Measurements from ENCODE around the gene TXNRD1.
"Not testable (repeated sequence)": the region's sequence is repeated elsewhere in the genome, so short reads cannot be mapped to it uniquely, and the experiment has no call there.

The TXNRD1 gene

DNA sequence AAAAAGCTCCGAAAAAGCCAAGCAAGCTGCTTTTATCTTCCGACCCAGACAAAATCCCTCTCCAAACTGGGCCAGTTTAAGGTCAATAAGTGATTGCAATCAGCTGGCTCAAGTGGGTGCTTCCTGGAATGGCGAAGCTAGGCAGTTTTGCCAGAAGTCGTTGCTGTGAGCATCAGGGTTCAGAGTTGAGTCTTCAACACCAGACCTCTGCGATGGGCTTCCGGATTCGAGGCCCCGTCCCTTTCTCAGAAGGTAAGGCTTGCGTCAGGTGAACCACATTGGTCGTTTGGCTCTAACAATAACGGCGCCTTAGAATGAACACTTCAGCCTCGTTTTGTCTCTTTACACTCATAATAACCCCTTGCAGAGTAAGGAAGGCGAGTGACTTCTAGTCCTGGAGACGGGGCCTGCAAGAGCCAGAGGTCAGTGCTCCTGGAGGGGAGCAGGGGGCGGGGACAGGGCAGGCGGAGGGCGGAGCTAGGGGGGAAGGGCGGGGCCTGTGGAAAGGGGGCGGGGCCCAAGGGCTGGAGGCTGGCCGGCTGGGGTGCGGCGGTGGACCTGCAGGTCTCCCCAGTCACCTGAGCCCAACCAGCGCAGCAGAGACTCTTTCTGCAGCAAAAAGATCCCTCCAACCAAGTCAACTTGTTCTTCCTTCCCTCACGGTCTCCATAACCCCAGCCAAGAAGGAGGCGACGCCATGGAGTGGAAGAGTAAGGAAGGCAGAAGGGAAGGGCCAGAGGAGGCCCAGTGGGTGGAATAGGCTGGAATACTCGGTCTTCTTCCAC is 43.6 kb upstream of the TXNRD1 start (continued):
- no peak for TF ChIP-seq ZNF629 (tag by site-specific recombination; IDR thresholded peaks at IDR 0.05)
- no peak for TF ChIP-seq ZNF133 (tag by site-specific recombination; IDR thresholded peaks at IDR 0.05)
- no peak for TF ChIP-seq ZNF114 (tag by site-specific recombination; IDR thresholded peaks at IDR 0.05)
- TF ChIP-seq, protein P1, sequence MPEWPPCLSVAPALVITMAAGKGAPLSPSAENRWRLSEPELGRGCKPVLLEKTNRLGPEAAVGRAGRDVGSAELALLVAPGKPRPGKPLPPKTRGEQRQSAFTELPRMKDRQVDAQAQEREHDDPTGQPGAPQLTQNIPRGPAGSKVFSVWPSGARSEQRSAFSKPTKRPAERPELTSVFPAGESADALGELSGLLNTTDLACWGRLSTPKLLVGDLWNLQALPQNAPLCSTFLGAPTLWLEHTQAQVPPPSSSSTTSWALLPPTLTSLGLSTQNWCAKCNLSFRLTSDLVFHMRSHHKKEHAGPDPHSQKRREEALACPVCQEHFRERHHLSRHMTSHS (tag by site-specific recombination; IDR thresholded peaks at IDR 0.05), result no peak
- no peak for TF ChIP-seq ZNF248 (tag by site-specific recombination; IDR thresholded peaks at IDR 0.05)
- no peak for TF ChIP-seq ZNF175 (tag by site-specific recombination; IDR thresholded peaks at IDR 0.05)
- TF ChIP-seq OSR2 (tag by site-specific recombination; IDR thresholded peaks at IDR 0.05), result no peak
- TF ChIP-seq ZNF16 (tag by site-specific recombination; IDR thresholded peaks at IDR 0.05; ENCODE audit: low read depth), result no peak
- TF ChIP-seq, protein P2, sequence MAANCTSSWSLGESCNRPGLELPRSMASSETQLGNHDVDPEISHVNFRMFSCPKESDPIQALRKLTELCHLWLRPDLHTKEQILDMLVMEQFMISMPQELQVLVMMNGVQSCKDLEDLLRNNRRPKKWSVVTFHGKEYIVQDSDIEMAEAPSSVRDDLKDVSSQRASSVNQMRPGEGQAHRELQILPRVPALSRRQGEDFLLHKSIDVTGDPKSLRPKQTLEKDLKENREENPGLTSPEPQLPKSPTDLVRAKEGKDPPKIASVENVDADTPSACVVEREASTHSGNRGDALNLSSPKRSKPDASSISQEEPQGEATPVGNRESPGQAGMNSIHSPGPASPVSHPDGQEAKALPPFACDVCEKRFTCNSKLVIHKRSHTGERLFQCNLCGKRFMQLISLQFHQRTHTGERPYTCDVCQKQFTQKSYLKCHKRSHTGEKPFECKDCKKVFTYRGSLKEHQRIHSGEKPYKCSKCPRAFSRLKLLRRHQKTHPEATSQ (tag by site-specific recombination; IDR thresholded peaks at IDR 0.05), result no peak

DNA sequence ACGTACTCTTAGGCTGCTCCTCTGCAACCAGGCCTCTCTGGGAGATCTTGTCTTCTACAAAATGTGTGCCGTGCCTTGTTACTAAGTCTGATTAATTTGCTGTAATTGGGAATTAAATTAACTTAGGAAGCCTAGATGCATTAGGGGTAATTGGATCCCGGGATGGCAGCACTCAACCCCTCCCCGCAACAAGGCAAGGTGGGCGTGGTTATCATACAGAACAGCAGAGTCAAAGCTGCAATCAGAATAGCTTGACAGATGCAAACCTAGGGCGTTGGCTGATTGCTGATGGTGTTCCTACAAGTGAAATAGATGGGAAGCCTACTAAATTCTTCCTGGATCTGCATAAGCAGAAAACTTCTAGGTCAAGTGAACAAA is 43.0 kb upstream of the TXNRD1 start:
- TF ChIP-seq ZNF433 (tag by site-specific recombination; IDR thresholded peaks at IDR 0.05; ENCODE audit: low read depth), result no peak
- no peak for TF ChIP-seq ZBTB7A (tag by site-specific recombination; IDR thresholded peaks at IDR 0.05; ENCODE audit: low read depth)
- TF ChIP-seq ZNF426 (tag by site-specific recombination; IDR thresholded peaks at IDR 0.05), result no peak
- no peak for TF ChIP-seq GLIS1 (tag by site-specific recombination; IDR thresholded peaks at IDR 0.05)
- TF ChIP-seq ZNF146 (tag by site-specific recombination; IDR thresholded peaks at IDR 0.05), result no peak
- POLR2A ChIA-PET, result no interaction called here
- no peak overlapping the region for H3K4me3 ChIP-seq (ENCODE audit: low read depth, low read length)
- CTCF ChIA-PET, result interaction anchor here (0.6 kb wide), 1 partner anchor 34 kb away, joined by 5 read pairs; no protein-coding TSS in a partner anchor
- 0 out of 2 replicates have a peak, but pooled peaks cover 2% of the 10 kb centered on the region for H3K4me1 ChIP-seq (ENCODE audit: control insufficient read depth, insufficient read depth, low read length)
- H3K9me3 ChIP-seq (ENCODE audit: control insufficient read depth, insufficient read depth, low read depth, low read length), result no peaks in the 10 kb centered on the region
- no peak overlapping the region for H3K27ac ChIP-seq (ENCODE audit: extremely low read depth, low read depth, low read length)
- H3K36me3 ChIP-seq (ENCODE audit: control insufficient read depth in 2 of 2, insufficient read depth in 1 of 2, low read length in 2 of 2), result no peaks in the 10 kb centered on the region

DNA sequence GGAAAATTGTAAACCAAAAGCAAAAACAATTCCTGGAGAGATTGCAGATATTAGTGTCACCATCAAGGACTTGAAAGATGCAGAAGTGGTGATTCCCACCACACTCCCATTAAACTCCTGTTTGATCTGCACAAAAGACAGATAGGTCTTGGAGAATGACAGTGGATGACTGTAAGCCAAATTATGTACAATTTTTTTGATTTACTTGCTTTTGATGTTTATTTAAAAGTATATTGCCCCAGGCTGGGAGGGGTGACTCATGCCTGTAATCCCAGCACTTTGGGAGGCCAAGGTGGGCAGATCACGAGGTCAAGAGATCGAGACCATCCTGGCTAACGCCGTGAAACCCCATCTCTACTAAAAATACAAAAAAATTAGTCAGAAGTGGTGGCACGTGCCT is 41.8 kb upstream of the TXNRD1 start:
- H3K36me3 ChIP-seq (ENCODE audit: control insufficient read depth in 2 of 2, insufficient read depth in 1 of 2, low read length in 2 of 2); H3K4me3 ChIP-seq (ENCODE audit: low read depth, low read length); H3K27ac ChIP-seq (ENCODE audit: extremely low read depth, low read depth, low read length); H3K9me3 ChIP-seq (ENCODE audit: control insufficient read depth, insufficient read depth, low read depth, low read length); H3K4me1 ChIP-seq (ENCODE audit: control insufficient read depth, insufficient read depth, low read length); POLR2A ChIA-PET: not testable (repeated sequence)
- CTCF ChIA-PET, result interaction anchor here (0.6 kb wide), 1 partner anchor 55 kb away, joined by 3 read pairs; no protein-coding TSS in a partner anchor

DNA sequence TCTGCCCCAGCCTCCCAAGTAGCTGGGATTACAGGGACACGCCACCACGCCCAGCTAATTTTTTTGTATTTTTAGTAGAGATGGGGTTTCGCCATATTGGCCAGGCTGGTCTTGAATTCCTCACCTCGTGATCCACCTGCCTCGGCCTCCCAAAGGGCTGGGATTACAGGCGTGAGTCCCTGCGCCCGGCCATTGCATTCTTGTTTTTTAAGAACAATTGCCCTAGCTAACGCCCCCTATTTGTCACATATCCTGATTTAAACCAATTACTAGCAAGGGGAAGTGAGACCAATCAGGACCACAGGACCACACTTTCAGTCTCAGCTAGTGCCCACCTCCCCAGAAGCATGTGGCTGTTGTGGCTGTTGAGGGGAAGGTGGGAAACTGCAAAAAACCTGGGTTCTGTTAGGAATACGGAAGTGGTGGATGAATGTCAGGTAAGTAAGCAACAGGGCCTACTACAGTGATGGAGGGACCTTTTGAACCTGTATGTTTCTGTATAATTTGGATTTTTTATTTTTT is 39.8 kb upstream of the TXNRD1 start:
- Histone ChIP-seq H3K9me3 (ENCODE audit: control insufficient read depth, insufficient read depth, low read depth, low read length) (no peaks in the 10 kb centered on the region), H3K27ac (ENCODE audit: extremely low read depth, low read depth, low read length) (no peak overlapping the region), H3K36me3 (ENCODE audit: control insufficient read depth in 2 of 2, insufficient read depth in 1 of 2, low read length in 2 of 2) (no peaks in the 10 kb centered on the region), H3K4me1 (ENCODE audit: control insufficient read depth, insufficient read depth, low read length) (0 out of 2 replicates have a peak, but pooled peaks cover 5% of the 10 kb centered on the region), H3K4me3 (ENCODE audit: low read depth, low read length) (no peak overlapping the region)
- ChIA-PET CTCF (interaction anchor here (0.7 kb wide), 2 partner anchors 10 to 352 kb away, joined by 3 to 4 read pairs; no protein-coding TSS in a partner anchor), POLR2A (no interaction called here)
- TF ChIP-seq ZNF211 (tag by site-specific recombination; IDR thresholded peaks at IDR 0.05; ENCODE audit: low read depth), result no peak
- TF ChIP-seq ZNF514 (tag by site-specific recombination; IDR thresholded peaks at IDR 0.05), result no peak
- no peak for TF ChIP-seq SP2 (tag by site-specific recombination; IDR thresholded peaks at IDR 0.05)
- TF ChIP-seq SCRT2 (tag by site-specific recombination; IDR thresholded peaks at IDR 0.05), result no peak
- TF ChIP-seq ZNF354C (tag by site-specific recombination; IDR thresholded peaks at IDR 0.05; ENCODE audit: borderline replicate concordance, low read depth), result no peak
- TF ChIP-seq ZNF626 (tag by site-specific recombination; IDR thresholded peaks at IDR 0.05), result no peak
- TF ChIP-seq ZNF302 (tag by site-specific recombination; IDR thresholded peaks at IDR 0.05; ENCODE audit: low read depth), result no peak
- TF ChIP-seq ZNF366 (tag by site-specific recombination; conservative IDR thresholded peaks at IDR 0.05), result no peak
- TF ChIP-seq ZSCAN30 (tag by site-specific recombination; IDR thresholded peaks at IDR 0.05), result no peak
- no peak for TF ChIP-seq EGR2 (tag by site-specific recombination; IDR thresholded peaks at IDR 0.05; ENCODE audit: low read depth)
